ENCODE measurements around the gene PROM1.

DNA sequence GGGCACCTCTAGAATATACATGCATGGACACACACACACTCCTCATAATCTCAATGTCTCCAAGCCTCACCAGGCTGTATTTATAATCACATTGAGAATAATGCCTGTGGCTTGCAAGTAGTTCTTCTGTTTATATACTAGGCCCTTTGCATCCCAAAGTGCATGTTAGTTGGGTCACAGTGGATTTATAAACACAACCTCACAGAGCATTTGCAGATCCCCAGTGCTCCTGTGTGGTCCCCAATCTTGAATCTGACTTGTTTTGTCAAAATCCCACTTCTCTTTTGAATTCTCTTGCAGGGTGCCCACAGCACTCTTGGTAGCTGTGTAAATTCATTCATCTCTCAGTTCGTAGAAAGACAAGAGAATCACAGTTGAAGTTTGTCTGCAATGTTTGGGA lies 49.6 kb upstream of the PROM1 start:
- TF ChIP-seq POLR2A (IDR thresholded peaks at IDR 0.05) (no peak), EP300 (IDR thresholded peaks at IDR 0.05) (no peak), POLR2AphosphoS5 (IDR thresholded peaks at IDR 0.05) (no peak)
- TF ChIP-seq, protein P1, sequence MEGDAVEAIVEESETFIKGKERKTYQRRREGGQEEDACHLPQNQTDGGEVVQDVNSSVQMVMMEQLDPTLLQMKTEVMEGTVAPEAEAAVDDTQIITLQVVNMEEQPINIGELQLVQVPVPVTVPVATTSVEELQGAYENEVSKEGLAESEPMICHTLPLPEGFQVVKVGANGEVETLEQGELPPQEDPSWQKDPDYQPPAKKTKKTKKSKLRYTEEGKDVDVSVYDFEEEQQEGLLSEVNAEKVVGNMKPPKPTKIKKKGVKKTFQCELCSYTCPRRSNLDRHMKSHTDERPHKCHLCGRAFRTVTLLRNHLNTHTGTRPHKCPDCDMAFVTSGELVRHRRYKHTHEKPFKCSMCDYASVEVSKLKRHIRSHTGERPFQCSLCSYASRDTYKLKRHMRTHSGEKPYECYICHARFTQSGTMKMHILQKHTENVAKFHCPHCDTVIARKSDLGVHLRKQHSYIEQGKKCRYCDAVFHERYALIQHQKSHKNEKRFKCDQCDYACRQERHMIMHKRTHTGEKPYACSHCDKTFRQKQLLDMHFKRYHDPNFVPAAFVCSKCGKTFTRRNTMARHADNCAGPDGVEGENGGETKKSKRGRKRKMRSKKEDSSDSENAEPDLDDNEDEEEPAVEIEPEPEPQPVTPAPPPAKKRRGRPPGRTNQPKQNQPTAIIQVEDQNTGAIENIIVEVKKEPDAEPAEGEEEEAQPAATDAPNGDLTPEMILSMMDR (IDR thresholded peaks at IDR 0.05): no peak
